Right atrium auricular region (tissue), 2 donors: ENCODE data around the gene GLE1. TPM values are rescaled to one million over a fixed set of nuclear protein-coding genes. Genes with fewer than 3 reads are reported as not detected.
A peak's percentile ranks its signal among the peaks of the same experiment; 100 is the strongest.

Source experiments
- DNase-seq: peaks from one replicate; pipeline ENCODE4 v3.0.0-alpha.2; 2019; ENCODE audit warnings: low spot score
- H3K27ac ChIP-seq, 2 donors: fragments of 200-600 bp; sonication (generic); 1 replicate in 1 of 2; 2 replicates in 1 of 2; pipeline ENCODE4 v1.5.1; 2016 to 2019
- H3K27me3 ChIP-seq, 2 donors: fragments of 200-600 bp; sonication (generic); one replicate each; pipeline versions ENCODE4 v1.5.1 to v1.6.0; 2017 to 2019
- H3K36me3 ChIP-seq: fragments of 200-600 bp; sonication (generic); one replicate; pipeline ENCODE4 v1.5.1; 2016
- H3K4me1 ChIP-seq, 2 donors: fragments of 200-600 bp; sonication (generic); one replicate each; pipeline versions ENCODE4 v1.5.1 to v1.6.0; 2017 to 2019
- H3K4me3 ChIP-seq, 2 donors: fragments of 200-600 bp; sonication (generic); 1 replicate in 1 of 2; 2 replicates in 1 of 2; pipeline ENCODE4 v1.5.1; 2017 to 2019; ENCODE audit warnings: mild to moderate bottlenecking in 1 of 2, moderate library complexity in 1 of 2
- H3K9me3 ChIP-seq, 2 donors: fragments of 200-600 bp; sonication (generic); one replicate each; pipeline ENCODE4 v1.5.1; 2019
- total RNA-seq, 2 donors: library from RNA; depleted of rRNA; stranded (reverse); fragments of >200 nt; gene quantifications; one replicate each; pipeline ENCODE4 v1.1.0, GENCODE V29; 2016
- TF ChIP-seq, protein P1 (sequence below), 2 donors: fragments of 200-600 bp; sonication (generic); IDR thresholded peaks; one replicate each; pipeline ENCODE4 v1.5.1; 2019; ENCODE audit warnings: antibody characterized with exemption in 2 of 2

The GLE1 gene
- total RNA-seq, 2 donors from 2014 or later, result 14.4 to 18.1 TPM

DNA sequence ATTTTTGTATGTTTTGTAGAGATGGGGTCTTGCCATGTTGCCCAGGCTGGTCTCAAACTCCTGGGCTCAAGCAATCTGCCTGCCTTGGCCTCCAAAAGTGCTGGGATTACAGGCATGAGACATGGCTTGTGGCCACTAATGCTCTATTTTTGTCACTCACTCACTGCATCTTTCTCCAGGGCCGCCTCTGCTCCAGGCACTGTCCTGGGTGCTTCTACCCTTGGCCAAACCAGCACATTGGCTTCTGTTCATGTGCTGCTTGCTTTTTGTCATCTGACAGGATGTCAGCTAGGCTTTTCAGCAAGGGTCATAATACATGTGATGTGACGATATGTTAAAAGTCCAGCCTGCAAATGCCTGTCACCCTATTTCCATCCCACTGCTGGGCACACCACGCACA, 45.5 kb upstream of the GLE1 start:
- Histone ChIP-seq H3K4me3 (no peak overlapping the region), H3K27ac (peak overlapping the region in 1 of 2 donors; percentile 47), H3K4me1 (peaks cover 0 to 17% of the 10 kb centered on the region in 2 donors), H3K27me3 (no peaks in the 10 kb centered on the region), H3K9me3 (no peaks in the 10 kb centered on the region), H3K36me3 (peaks cover 24% of the 10 kb centered on the region)
- DNase-seq, result no peak
- TF ChIP-seq, protein P1, sequence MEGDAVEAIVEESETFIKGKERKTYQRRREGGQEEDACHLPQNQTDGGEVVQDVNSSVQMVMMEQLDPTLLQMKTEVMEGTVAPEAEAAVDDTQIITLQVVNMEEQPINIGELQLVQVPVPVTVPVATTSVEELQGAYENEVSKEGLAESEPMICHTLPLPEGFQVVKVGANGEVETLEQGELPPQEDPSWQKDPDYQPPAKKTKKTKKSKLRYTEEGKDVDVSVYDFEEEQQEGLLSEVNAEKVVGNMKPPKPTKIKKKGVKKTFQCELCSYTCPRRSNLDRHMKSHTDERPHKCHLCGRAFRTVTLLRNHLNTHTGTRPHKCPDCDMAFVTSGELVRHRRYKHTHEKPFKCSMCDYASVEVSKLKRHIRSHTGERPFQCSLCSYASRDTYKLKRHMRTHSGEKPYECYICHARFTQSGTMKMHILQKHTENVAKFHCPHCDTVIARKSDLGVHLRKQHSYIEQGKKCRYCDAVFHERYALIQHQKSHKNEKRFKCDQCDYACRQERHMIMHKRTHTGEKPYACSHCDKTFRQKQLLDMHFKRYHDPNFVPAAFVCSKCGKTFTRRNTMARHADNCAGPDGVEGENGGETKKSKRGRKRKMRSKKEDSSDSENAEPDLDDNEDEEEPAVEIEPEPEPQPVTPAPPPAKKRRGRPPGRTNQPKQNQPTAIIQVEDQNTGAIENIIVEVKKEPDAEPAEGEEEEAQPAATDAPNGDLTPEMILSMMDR (IDR thresholded peaks at IDR 0.05), result no peak

- TF ChIP-seq, protein P1 (IDR thresholded peaks at IDR 0.05), result no peak
- no peaks in the 10 kb centered on the region for H3K9me3 ChIP-seq
- H3K4me1 ChIP-seq, result no peaks in the 10 kb centered on the region
- DNase-seq, result no peak
- no peak overlapping the region for H3K27ac ChIP-seq
- no peaks in the 10 kb centered on the region for H3K27me3 ChIP-seq
- peaks cover 13% of the 10 kb centered on the region for H3K36me3 ChIP-seq
- H3K4me3 ChIP-seq, result no peak overlapping the region
These were observed 35.4 kb upstream of the GLE1 start for GRCh38 chr9:128469070-128469469.

- Histone ChIP-seq H3K4me1 (no peaks in the 10 kb centered on the region), H3K36me3 (peaks cover 13% of the 10 kb centered on the region), H3K27me3 (no peaks in the 10 kb centered on the region), H3K4me3 (no peak overlapping the region), H3K9me3 (no peaks in the 10 kb centered on the region), H3K27ac (no peak overlapping the region)
- TF ChIP-seq, protein P1 (IDR thresholded peaks at IDR 0.05), result no peak
- DNase-seq, result no peak
These were observed 34.0 kb upstream of the GLE1 start for GRCh38 chr9:128470560-128470959.

- no peaks in the 10 kb centered on the region for H3K27me3 ChIP-seq
- no peaks in the 10 kb centered on the region for H3K4me1 ChIP-seq
- H3K27ac ChIP-seq, result no peak overlapping the region
- DNase-seq, result no peak
- H3K9me3 ChIP-seq, result no peaks in the 10 kb centered on the region
- H3K4me3 ChIP-seq, result no peak overlapping the region
- peaks cover 5% of the 10 kb centered on the region for H3K36me3 ChIP-seq
- TF ChIP-seq, protein P1 (IDR thresholded peaks at IDR 0.05), result no peak
These were observed 31.4 kb upstream of the GLE1 start for GRCh38 chr9:128473104-128473503.

DNA sequence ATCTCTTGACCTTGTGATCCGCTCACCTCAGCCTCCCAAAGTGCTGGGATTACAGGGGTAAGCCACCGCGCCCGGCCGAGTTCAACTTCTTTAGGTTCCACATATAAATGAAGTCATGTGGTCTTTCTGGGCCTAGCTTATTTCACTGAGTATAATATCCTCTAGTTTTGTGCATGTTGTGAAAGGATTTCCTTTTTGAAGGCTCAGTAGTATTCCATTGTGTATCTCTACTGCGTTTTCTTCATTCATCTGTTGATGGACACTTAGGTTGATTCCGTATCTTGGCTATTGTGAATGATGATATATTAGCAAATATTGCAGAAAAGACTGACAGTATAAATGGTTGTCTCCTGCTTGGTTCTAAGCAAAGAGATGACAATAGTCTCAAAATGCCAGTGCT, 28.7 kb upstream of the GLE1 start:
- H3K36me3 ChIP-seq, result no peaks in the 10 kb centered on the region
- no peaks in the 10 kb centered on the region for H3K4me1 ChIP-seq
- TF ChIP-seq, protein P1 (IDR thresholded peaks at IDR 0.05), result no peak
- H3K27me3 ChIP-seq, result no peaks in the 10 kb centered on the region
- DNase-seq, result no peak
- H3K27ac ChIP-seq, result no peak overlapping the region
- H3K4me3 ChIP-seq, result no peak overlapping the region
- H3K9me3 ChIP-seq, result no peaks in the 10 kb centered on the region

DNA sequence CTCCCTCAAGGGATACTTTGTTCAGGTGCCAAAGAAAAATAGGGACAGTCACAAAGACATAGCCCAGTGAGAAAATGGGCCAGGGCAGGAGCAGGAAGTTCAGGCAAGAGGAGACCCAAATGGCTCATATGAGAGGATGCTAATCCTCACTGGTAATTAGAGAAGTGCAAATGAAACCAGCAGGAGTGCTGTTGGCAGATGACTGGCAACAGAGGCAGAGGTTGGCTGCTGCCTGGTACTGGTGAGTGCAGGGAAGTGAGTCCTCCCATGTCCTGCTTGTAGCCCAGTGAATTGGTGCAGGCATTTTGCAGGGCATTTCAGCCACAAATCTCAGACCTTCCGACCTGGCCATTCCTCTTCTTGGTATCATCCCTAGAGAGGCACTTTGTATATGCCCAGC, 25.3 kb upstream of the GLE1 start:
- Histone ChIP-seq H3K4me3 (no peak overlapping the region), H3K4me1 (no peaks in the 10 kb centered on the region), H3K36me3 (peaks cover 8% of the 10 kb centered on the region), H3K9me3 (no peaks in the 10 kb centered on the region), H3K27me3 (no peaks in the 10 kb centered on the region), H3K27ac (no peak overlapping the region)
- TF ChIP-seq, protein P1 (IDR thresholded peaks at IDR 0.05), result no peak
- DNase-seq, result no peak
